Bronchial epithelial cell (primary cell): ENCODE results near the gene GYPC. TPM values are rescaled to one million over a fixed set of nuclear protein-coding genes. Genes with fewer than 3 reads are reported as not detected.

Experiments used
- DNase-seq: peaks from one replicate; pipeline ENCODE4 v3.0.0-alpha.2; 2010; ENCODE audit warnings: low read depth
- FAIRE-seq: peaks from 2 replicates; lab custom pipeline; 2011; peaks lifted over from hg19 to GRCh38; lab: Jason Lieb, UNC
- H3K27me3 ChIP-seq: 2 replicates; pipeline ENCODE4 v1.5.1; 2011; ENCODE audit warnings: low read length; ENCODE audit not compliant: control insufficient read depth, insufficient read depth
- H3K36me3 ChIP-seq: 2 replicates; pipeline ENCODE4 v1.5.1; 2011; ENCODE audit warnings: low read length; ENCODE audit not compliant: control insufficient read depth, insufficient read depth
- H3K4me3 ChIP-seq: 2 replicates; pipeline ENCODE4 v1.5.1; 2011; ENCODE audit warnings: mild to moderate bottlenecking, low read depth, low read length, control low read depth
- total RNA-seq: library from RNA; depleted of rRNA; stranded (reverse); fragments of >200 nt; gene quantifications from 2 replicates; pipeline ENCODE4 v1.2.1, GENCODE V29; 2014
- TF ChIP-seq, protein P1 (sequence below): IDR thresholded peaks from 2 replicates; pipeline ENCODE4 v1.5.1; 2011; ENCODE audit warnings: mild to moderate bottlenecking, moderate library complexity, low read length, control low read depth, inconsistent platforms; ENCODE audit not compliant: insufficient read depth, severe bottlenecking

The GYPC gene
- total RNA-seq, 1 donor from 2014 or later: 0.53 TPM

DNA sequence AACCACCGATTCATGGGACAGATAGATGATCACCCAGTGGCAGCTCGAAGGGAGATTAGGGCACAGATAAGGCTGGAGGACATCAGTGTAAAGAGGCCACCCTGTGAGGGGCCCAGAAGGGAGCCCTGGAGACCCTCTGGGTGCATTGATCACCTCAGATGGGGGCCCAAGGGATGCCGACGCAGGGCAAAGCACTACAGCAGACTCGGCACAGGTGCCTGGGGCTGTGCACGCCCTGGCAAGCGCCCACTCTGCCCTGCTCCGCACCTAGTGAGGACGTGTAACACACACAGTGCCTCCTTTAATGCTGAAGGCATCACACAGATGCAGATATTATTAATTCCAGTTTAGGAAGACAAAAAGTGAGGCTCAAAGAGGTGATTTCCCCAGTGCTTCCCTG lies 9.5 kb downstream of the GYPC start:
- TF ChIP-seq, protein P1, sequence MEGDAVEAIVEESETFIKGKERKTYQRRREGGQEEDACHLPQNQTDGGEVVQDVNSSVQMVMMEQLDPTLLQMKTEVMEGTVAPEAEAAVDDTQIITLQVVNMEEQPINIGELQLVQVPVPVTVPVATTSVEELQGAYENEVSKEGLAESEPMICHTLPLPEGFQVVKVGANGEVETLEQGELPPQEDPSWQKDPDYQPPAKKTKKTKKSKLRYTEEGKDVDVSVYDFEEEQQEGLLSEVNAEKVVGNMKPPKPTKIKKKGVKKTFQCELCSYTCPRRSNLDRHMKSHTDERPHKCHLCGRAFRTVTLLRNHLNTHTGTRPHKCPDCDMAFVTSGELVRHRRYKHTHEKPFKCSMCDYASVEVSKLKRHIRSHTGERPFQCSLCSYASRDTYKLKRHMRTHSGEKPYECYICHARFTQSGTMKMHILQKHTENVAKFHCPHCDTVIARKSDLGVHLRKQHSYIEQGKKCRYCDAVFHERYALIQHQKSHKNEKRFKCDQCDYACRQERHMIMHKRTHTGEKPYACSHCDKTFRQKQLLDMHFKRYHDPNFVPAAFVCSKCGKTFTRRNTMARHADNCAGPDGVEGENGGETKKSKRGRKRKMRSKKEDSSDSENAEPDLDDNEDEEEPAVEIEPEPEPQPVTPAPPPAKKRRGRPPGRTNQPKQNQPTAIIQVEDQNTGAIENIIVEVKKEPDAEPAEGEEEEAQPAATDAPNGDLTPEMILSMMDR: no peak
- FAIRE-seq: no peak
- no peak for DNase-seq
- Histone ChIP-seq H3K27me3 (no peaks in the 10 kb centered on the region), H3K4me3 (no peak overlapping the region), H3K36me3 (no peaks in the 10 kb centered on the region)

DNA sequence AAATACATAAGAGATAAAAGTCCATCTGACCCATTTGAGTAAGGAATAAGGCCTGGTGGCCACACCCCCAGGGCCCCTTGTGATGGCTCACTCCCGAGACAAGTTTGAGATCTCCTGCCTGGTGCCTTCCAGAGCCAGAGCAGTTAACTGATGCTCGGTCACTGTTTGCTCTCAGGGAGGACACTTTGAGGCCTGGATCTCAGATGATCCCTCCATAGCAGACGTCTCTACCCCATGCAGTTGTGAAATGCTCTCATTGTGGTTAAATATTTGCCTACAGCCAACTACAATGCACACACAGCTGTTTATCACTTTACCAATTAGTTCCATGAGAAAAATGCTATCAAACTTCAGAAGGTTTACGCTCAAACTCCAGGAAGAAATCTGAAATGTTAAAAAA lies 12.3 kb downstream of the GYPC start:
- TF ChIP-seq, protein P1: no peak
- FAIRE-seq: no peak
- no peaks in the 10 kb centered on the region for H3K36me3 ChIP-seq
- DNase-seq: no peak
- no peak overlapping the region for H3K4me3 ChIP-seq
- H3K27me3 ChIP-seq: no peaks in the 10 kb centered on the region

DNA sequence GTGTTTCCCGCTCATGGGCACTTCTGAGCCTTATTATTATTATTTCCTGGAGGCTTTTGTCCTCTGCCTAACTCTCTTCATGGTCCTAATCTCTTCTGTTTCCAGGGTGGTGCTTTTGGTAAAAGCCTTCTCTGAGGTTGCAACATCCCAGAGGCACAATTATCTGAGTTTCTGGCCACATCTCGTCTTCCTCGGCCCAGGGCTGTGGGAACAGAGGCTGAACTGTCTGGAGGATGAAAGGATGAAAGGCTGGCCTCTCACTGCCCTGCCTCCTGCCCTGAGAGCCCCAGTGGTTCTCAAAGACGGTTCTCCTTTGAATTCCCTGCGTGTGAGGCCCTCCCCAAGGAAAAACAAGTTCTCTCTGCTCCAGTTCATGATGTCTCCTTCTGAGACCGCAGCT lies 13.8 kb downstream of the GYPC start:
- no peak for FAIRE-seq
- DNase-seq: no peak
- Histone ChIP-seq H3K4me3 (no peak overlapping the region), H3K27me3 (no peaks in the 10 kb centered on the region), H3K36me3 (no peaks in the 10 kb centered on the region)
- TF ChIP-seq, protein P1: no peak

DNA sequence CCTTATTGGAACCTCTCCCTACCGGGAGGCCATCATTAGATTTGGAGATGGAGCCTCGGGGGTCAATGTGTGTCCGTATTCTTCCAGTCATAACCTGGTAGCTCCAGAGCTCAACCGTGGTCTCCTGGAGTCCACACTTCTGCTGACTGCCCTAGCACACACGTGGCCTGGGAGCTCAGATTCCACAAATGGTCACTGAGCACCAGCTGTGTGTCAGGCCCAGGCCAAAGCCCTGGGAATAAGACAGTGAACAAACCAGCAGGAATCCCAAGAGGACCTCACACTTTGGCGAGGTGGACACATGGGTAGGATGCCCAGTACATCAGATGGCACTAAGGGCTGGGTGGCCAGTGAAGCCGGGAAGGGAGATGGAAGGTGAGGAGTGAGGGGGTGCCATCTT lies 15.5 kb downstream of the GYPC start:
- Histone ChIP-seq H3K36me3 (no peaks in the 10 kb centered on the region), H3K4me3 (no peak overlapping the region), H3K27me3 (no peaks in the 10 kb centered on the region)
- TF ChIP-seq, protein P1: no peak
- DNase-seq (no peak), FAIRE-seq (no peak)

DNA sequence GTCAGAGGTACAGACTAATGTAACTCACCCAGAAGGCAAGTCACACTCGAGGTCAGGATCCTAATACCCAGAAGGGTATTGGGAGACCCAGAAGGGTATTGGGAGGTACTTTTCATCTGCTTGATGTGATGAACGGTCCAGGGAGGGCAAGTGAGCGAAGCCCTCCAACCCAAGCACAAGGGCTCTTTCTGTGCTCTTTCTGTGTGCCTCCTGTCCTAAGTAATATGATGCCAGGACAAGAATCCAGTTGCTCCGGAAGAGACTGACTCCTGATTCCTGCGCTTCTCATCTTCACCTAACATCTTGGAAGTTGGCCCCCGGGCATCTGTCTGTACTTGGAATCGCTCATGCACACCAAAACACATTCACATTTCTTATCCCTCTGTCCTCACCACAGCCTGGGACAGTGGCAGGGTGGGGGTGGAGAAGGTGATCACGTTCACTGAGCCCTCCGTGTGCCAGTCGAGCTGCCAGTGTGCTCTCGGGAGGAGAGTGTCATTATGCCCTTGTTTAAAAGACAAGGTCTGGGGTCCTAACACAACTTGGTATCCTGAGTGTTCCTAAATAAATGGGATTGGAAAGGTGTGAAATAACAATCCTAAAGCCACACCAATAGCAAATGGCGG lies 17.1 kb downstream of the GYPC start:
- TF ChIP-seq, protein P1: no peak
- H3K27me3 ChIP-seq: no peaks in the 10 kb centered on the region

More for the DNA sequence above, 17.1 kb downstream of the GYPC start:
- Histone ChIP-seq H3K36me3 (no peaks in the 10 kb centered on the region), H3K4me3 (no peak overlapping the region)
- FAIRE-seq: no peak
- DNase-seq: no peak
